Smooth muscle cell (in vitro differentiated cells): ENCODE measurements around the gene BRD4. TPM values are rescaled to one million over a fixed set of nuclear protein-coding genes. Genes with fewer than 3 reads are reported as not detected.
A peak's percentile ranks its signal among the peaks of the same experiment; 100 is the strongest.

ENCODE experiments used
- DNase-seq: peaks from one replicate; lab custom pipeline; 2025; ENCODE audit not compliant: unreplicated experiment; lab: John Stamatoyannopoulos, UW
- H2AFZ ChIP-seq: fragments of 200-600 bp; sonication (generic); 2 replicates; pipeline ENCODE4 v1.6.0; 2016; ENCODE audit warnings: antibody characterized with exemption, low read depth, mild to moderate bottlenecking
- H3F3A ChIP-seq: fragments of 200-600 bp; sonication (generic); 2 replicates; pipeline ENCODE4 v1.6.0; 2017; ENCODE audit warnings: antibody characterized with exemption, low read depth
- H3K27ac ChIP-seq: fragments of 200-600 bp; sonication (generic); 2 replicates; pipeline ENCODE4 v1.5.1; 2016; ENCODE audit warnings: low read depth, mild to moderate bottlenecking
- H3K27me3 ChIP-seq: fragments of 200-600 bp; sonication (generic); 2 replicates; pipeline ENCODE4 v1.6.1; 2016; ENCODE audit warnings: low read depth, mild to moderate bottlenecking
- H3K36me3 ChIP-seq: fragments of 200-600 bp; sonication (generic); 2 replicates; pipeline ENCODE4 v1.5.1; 2016; ENCODE audit warnings: low read depth
- H3K4me1 ChIP-seq: fragments of 200-600 bp; sonication (generic); 2 replicates; pipeline ENCODE4 v1.5.1; 2016; ENCODE audit warnings: low read depth
- H3K4me2 ChIP-seq: fragments of 200-600 bp; sonication (generic); 2 replicates; pipeline ENCODE4 v1.6.0; 2016; ENCODE audit warnings: mild to moderate bottlenecking
- H3K4me3 ChIP-seq: fragments of 200-600 bp; sonication (generic); 2 replicates; pipeline ENCODE4 v1.5.1; 2016; ENCODE audit warnings: mild to moderate bottlenecking
- H3K79me2 ChIP-seq: fragments of 200-600 bp; sonication (generic); 2 replicates; pipeline ENCODE4 v1.6.0; 2016; ENCODE audit warnings: low read depth, mild to moderate bottlenecking
- H3K9ac ChIP-seq: fragments of 200-600 bp; sonication (generic); 2 replicates; pipeline ENCODE4 v1.6.0; 2016; ENCODE audit warnings: low read depth
- H3K9me3 ChIP-seq: fragments of 200-600 bp; sonication (generic); replicated peaks from 2 replicates; pipeline ENCODE4 v1.5.1; 2016; ENCODE audit warnings: low read depth
- H4K20me1 ChIP-seq: fragments of 200-600 bp; sonication (generic); 2 replicates; pipeline ENCODE4 v1.6.0; 2016; ENCODE audit warnings: low read depth
- CTCF ChIP-seq: fragments of 200-600 bp; sonication (generic); IDR thresholded peaks from 2 replicates; pipeline ENCODE4 v1.5.1; 2017; ENCODE audit warnings: borderline replicate concordance, mild to moderate bottlenecking, antibody characterized with exemption; ENCODE audit not compliant: insufficient read depth, poor library complexity, severe bottlenecking
- WGBS: methylation state at CpG from one replicate; pipeline ENCODE4 v1.1.7; 2016; ENCODE audit warnings: low lambda C conversion rate; 5-methylcytosine and 5-hydroxymethylcytosine counted together
- polyA plus RNA-seq: library from polyadenylated mRNA; unstranded; fragments of >200 nt; fragmentation: Nextera tagmentation; extraction: Ambion mirVana; gene quantifications from 2 replicates; pipeline ENCODE4 v1.2.1, GENCODE V29; 2016
- total RNA-seq: library from RNA; depleted of rRNA; stranded (reverse); fragments of >200 nt; gene quantifications from 2 replicates; pipeline ENCODE4 v1.2.3, GENCODE V29; 2014

Gene BRD4
- total and polyA plus RNA-seq, 2 experiments from 2014 or later, result 24.1 to 102 TPM

- no peak for DNase-seq
- H3K27ac ChIP-seq, result peak overlapping the region; percentile 97
- H3K27me3 ChIP-seq, result no peaks in the 10 kb centered on the region
- peak overlapping the region; percentile 76 for H3K4me2 ChIP-seq
- H3F3A ChIP-seq, result peaks cover 20% of the 10 kb centered on the region
- H3K9ac ChIP-seq, result peak overlapping the region; percentile 49
- peaks cover 37% of the 10 kb centered on the region for H3K79me2 ChIP-seq
- no peaks in the 10 kb centered on the region for H3K9me3 ChIP-seq
- WGBS, result 66% methylated on average over 5 of the region's 5 CpGs
- TF ChIP-seq CTCF, result no peak
- H3K36me3 ChIP-seq, result no peaks in the 10 kb centered on the region
- no peak overlapping the region for H2AFZ ChIP-seq
- peaks cover 96% of the 10 kb centered on the region for H4K20me1 ChIP-seq
- H3K4me3 ChIP-seq, result no peak overlapping the region
- peaks cover 16% of the 10 kb centered on the region for H3K4me1 ChIP-seq
These were observed 84.2 kb downstream of the BRD4 start for GRCh38 chr19:15248106-15248505.

- H3K36me3 ChIP-seq, result no peaks in the 10 kb centered on the region
- peaks cover 93% of the 10 kb centered on the region for H4K20me1 ChIP-seq
- peaks cover 40% of the 10 kb centered on the region for H3K79me2 ChIP-seq
- H2AFZ ChIP-seq, result no peak overlapping the region
- peaks cover 20% of the 10 kb centered on the region for H3F3A ChIP-seq
- H3K4me2 ChIP-seq, result peak overlapping the region; percentile 76
- peak overlapping the region; percentile 49 for H3K9ac ChIP-seq
- no peaks in the 10 kb centered on the region for H3K9me3 ChIP-seq
- TF ChIP-seq CTCF, result no peak
- H3K27me3 ChIP-seq, result no peaks in the 10 kb centered on the region
- no peak overlapping the region for H3K4me3 ChIP-seq
- no peak for DNase-seq
- 97% methylated on average over 19 of the region's 20 CpGs for WGBS
- H3K4me1 ChIP-seq, result peaks cover 16% of the 10 kb centered on the region
- peak overlapping the region; percentile 97 for H3K27ac ChIP-seq
These were observed 85.0 kb downstream of the BRD4 start for GRCh38 chr19:15247107-15248014.

- Histone ChIP-seq H4K20me1 (peaks cover 91% of the 10 kb centered on the region), H3K27me3 (no peaks in the 10 kb centered on the region), H3K79me2 (peaks cover 45% of the 10 kb centered on the region), H2AFZ (no peak overlapping the region), H3K4me1 (peaks cover 7% of the 10 kb centered on the region), H3F3A (peaks cover 20% of the 10 kb centered on the region), H3K9me3 (no peaks in the 10 kb centered on the region), H3K9ac (no peak overlapping the region), H3K4me3 (no peak overlapping the region), H3K4me2 (no peak overlapping the region), H3K27ac (peak overlapping the region; percentile 97), H3K36me3 (no peaks in the 10 kb centered on the region)
- WGBS, result 100% methylated on average over 5 of the region's 5 CpGs
- TF ChIP-seq CTCF, result no peak
- DNase-seq, result no peak
These were observed 86.2 kb downstream of the BRD4 start for GRCh38 chr19:15246198-15246481.
